NOMO-1 (cell line): ENCODE measurements around the gene MAPK1.
"Not testable (repeated sequence)": the region's sequence is repeated elsewhere in the genome, so short reads cannot be mapped to it uniquely, and the experiment has no call there.

ENCODE experiments used
- DNase-seq, 2 experiments: peaks; one replicate each; lab custom pipeline; 2025; ENCODE audit not compliant: unreplicated experiment in 2 of 2; lab: John Stamatoyannopoulos, UW

Gene MAPK1

GRCh38 chr22:21882754-21883333 is 15.4 kb upstream of the MAPK1 start:
- not testable (repeated sequence) for DNase-seq

GRCh38 chr22:21881841-21882753 is 14.7 kb upstream of the MAPK1 start:
- no peak for DNase-seq

DNA sequence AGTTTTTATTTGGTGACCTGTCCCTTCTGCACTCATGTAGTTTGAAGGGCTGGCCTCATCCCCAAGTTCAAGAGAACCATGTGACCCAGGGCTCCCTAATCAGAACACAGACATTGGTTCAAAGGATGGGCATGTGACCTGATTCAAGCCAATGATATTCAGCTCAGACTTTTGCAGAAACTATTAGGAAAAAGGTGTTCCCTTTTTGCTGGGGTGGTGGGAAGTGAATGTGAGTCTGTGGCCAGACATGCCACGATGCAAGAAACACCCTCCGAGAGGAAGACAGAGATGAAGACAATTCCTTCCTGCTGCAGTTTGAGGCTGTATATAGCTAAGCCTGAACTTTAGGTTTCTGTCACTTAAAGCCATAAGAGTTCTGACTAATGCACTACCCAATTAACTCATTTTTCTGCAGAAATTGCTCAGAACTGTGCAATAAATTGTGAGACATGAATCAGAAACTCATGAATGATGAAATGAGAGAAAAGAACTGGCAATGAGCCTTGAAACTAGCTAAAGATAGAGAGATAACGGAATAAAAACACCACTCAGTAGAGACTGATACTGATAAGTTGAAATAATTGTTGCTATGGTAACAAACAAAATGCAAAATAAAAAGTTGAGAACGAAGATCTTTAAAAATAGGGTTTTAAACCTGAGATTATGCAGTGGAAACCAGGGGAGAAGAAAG is 9.2 kb upstream of the MAPK1 start:
- peak; percentile 21 to 43 for DNase-seq

DNA sequence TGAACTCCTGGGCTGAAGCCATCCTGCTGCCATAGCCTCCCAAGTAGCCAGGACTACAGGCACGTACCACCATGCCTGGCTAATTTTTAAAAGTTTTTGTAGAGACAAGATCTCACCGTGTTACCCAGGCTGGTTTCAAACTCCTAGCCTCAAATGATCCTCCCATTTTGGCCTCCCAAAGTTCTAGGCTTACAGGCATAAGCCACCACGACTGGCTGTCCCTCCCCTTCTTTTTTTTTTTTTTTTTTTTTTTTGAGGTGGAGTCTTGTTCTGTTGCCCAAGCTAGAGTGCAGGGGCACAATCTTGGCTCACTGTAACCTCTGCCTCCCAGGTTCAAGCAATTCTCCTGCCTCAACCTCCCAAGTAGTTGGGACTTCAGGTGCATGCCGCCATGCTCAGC is 7.5 kb upstream of the MAPK1 start:
- not testable (repeated sequence) for DNase-seq

- no peak for DNase-seq
Observed at GRCh38 chr22:21873619-21874018, 6.2 kb upstream of the MAPK1 start.

DNA sequence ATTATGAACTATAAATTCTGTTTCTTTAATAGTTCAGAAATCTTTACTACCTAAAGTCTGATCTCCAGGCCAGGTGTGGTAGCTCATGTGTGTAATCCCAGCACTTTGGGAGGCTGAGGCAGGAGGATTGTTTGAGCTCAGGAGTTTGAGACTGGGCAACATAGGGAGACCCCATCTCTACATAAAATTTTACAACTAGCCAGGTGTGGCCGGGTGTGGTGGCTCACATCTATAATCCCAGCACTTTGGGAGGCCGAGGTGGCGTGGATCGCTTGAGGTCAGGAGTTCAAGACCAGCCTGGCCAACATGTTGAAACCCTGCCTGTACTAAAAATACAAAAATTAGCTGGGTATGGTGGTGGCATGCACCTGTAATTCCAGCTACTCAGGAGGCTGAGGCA is 5.3 kb upstream of the MAPK1 start:
- not testable (repeated sequence) for DNase-seq

GRCh38 chr22:21868651-21869050 is 1.2 kb upstream of the MAPK1 start:
- no peak for DNase-seq

- DNase-seq = peak in 1 of 2 experiments; percentile 23
Observed at GRCh38 chr22:21866833-21867527, 465 bp downstream of the MAPK1 start.

DNA sequence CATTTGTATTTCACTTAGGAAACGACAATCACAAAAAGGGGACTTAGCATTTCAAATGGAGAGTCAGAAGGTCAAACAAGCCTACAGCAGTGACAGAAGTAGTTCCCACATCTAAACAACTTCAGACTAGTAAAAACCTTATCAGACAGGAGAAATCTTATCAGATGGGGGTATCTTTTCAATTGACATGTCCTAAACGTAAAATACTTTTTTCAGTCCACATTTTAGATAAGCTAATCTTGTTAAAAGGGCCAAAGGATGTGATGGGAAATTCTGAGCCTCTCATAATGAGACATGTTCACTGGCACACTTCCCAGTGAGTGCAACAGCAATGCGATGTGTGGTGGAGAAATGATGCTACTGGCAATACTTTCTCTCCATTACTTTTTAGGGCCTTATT is 2.4 kb downstream of the MAPK1 start:
- no peak for DNase-seq

DNA sequence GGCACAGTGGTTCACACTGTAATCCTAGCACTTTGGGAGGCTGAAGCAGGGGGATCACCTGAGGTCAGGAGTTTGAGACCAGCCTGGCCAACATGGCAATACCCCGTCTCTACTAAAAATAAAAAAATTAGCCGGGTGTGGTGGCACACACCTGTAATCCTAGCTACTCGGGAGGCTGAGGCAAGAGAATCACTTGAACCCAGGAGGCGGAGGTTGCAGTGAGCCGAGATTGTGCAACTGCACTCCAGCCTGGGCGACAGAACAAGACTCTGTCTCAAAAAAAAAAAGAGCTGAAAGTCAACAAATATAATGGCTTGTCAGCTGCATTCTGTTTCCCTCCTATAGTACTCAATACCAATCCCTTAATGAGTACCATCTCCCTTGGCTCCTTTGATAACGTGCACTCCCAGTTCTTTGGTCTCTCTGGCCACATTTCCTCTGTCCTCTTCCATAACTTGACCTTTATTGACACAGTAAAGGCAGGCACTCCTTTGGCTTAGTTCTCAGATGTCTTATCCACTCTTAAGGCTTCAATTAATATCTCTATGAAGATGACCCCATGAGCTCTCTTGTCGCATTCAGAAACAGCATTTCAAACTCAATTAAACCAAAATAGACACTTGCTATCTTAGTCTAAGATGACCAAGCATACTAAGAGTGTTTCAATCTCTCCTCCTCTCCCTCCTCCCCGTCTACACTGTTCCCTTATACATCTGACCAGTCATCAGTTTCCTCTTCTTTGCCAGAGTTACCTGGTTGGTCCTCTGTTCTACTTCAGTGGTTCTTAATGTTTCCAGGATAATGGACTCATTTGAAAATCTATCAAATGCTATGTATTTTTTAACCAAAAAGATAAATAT is 4.8 kb downstream of the MAPK1 start:
- no peak for DNase-seq

GRCh38 chr22:21861851-21862250 is 5.6 kb downstream of the MAPK1 start:
- DNase-seq = peak in 1 of 2 experiments; percentile 45

GRCh38 chr22:21861264-21861848 is 6.1 kb downstream of the MAPK1 start:
- DNase-seq = no peak

DNA sequence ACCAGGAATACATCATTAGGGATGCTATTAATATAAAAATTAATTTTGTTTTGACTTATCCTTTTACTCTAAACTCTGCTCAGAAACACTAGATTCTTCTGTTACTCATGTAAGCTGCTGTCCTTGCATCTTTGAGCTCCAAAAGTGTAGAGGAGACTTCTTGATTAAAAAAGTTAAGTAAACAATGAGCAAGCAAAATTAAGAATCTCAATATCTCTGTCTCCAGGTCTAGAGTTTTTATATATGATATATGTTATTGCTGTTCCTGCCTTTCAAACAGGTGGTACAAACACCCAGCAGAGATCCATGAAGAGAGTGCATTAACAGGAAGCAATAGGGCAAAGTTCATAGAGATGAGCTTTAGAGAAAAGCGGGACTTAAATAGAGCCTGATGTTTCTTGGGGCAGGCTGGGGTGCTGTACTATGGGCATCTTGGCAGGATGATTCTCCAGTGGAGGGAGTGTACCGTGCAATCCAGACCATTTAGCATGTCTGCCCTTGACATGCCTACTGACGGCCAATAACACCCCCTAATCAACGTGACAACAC is 6.9 kb downstream of the MAPK1 start:
- DNase-seq = no peak

DNA sequence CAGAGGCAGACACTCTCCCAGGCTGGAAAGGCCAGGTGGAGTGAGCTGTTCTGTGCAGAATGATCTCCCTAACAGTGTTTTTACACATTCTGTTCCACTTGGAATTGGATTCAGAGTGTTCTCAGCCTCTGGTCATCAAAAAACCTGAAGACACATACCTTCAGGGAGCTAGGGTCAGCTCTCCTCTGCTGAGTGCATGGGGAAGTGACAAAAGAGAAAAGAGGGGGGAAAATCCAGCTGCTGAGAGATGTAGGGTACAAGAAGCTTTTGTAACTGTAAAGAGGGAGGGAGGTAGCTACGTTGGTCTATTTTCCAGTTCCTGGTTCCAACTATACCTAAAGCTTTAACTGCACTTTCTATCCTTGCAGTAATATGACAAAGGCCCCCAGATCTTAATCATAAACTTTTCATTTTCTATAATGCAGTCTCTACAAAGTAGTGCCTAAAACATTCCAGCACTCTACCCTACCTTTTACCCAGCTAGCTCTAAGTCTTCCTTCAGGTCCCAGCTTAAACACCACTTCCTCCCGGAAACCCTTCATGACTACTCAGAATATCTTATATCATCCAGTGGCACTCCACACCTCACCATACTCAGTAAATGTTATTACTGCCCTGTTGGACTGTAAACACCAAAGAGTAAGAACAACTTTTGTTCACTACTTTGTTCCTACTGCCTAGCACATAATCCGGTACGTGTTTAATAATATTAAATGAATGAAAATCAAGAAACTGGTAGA is 9.2 kb downstream of the MAPK1 start:
- DNase-seq = no peak

- DNase-seq = no peak
Observed at GRCh38 chr22:21857481-21857914, 9.9 kb downstream of the MAPK1 start.

DNA sequence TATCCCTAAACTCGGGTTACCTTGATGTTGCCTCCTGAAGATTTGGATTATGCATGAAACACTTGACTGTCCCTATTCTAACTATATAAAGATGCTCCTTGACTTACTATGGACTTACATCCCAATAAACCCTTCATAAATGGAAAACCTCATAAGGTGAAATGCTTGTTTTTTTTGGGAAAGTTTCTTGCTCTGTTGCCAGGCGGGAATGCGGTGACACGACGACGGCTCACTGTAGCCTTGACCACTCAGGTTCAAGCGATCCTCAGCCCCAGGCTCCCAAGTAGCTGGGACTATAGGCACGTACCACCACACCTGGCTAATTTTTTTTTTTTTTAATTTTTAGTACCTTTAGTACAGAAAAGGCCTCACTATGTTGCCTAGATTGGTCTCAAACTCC is 10.6 kb downstream of the MAPK1 start:
- no peak for DNase-seq

DNA sequence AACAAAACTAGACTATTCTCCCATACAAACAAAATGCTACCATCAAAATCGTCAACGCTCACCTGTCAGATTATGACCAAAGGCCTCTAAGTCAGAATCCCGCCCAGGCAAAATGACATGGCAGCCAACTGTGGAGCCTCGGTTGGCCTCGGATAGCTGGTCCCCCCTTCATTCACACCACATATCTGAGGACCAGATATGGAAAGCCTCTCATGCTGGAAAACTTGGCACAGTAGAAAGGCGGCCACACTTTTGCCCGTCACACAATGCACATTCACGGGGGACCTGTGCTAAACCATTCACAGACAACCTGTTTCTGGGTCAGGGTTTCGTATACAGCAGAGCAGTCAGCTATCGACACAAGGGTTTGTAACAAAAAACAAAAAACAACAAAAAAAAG is 11.2 kb downstream of the MAPK1 start:
- no peak for DNase-seq

DNA sequence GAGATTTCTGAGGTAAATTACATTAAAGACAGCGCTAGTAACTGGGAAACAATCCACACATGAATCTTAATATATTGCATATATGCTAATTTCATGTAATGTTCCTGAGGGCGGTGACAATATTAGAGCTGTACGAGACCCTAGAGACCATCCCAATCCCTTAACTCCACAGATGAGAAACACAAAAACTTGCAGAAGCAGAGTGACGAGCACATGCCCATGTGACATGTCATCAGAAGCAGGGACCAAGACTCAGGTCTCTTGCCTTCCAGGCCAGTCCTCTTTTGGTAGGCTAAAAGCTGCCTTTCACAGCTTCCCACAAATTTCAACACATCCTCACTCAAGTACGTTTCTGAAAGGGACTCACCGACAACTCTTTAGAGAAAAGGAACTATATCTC is 11.8 kb downstream of the MAPK1 start:
- peak; percentile 45 to 58 for DNase-seq

DNA sequence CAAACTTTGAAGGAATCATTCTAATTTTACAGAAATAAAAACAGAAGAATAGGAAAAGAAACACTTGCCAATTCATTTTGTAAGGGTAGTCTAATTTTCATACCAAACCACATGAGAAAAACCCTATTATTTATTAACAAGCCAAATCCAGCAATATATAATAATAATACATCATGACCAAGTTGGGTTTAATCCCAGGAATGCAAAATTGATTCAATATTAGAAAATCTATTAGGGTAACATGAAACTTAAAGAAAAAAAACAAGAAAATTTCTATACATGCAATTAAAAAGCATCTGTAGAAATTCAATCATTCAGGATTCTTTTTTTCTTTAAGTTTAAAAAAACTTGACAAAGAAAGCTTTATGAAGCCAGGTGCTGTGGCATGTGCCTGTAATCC is 16.8 kb downstream of the MAPK1 start:
- DNase-seq = no peak
